Stimulated activated CD4-positive, alpha-beta T cell treated with anti-CD3 and anti-CD28 coated beads, Interleukin-15, amount 100 ng/mL, for 24 hours (primary cell): Measurements from ENCODE around the gene MPV17L2.
A peak's percentile ranks its signal among the peaks of the same experiment; 100 is the strongest.
"Not testable (repeated sequence)": the region's sequence is repeated elsewhere in the genome, so short reads cannot be mapped to it uniquely, and the experiment has no call there.

Experiments used
- DNase-seq: peaks from one replicate; pipeline ENCODE4 v3.0.0-alpha.2; 2020

The MPV17L2 gene

GRCh38 chr19:18192673-18193387 lies at the start of gene MPV17L2:
TSS of gene MPV17L2 (plus strand) at chr19:18193218. CDS start at chr19:18193282, 64 bp downstream.
- DNase-seq = peak; percentile 99

GRCh38 chr19:18143902-18144301 lies 49.1 kb upstream of the MPV17L2 start:
- DNase-seq = no peak

- DNase-seq = no peak
These were observed 48.7 kb upstream of the MPV17L2 start for GRCh38 chr19:18144361-18144760.

GRCh38 chr19:18144906-18145305 lies 48.1 kb upstream of the MPV17L2 start:
- DNase-seq = no peak

- no peak for DNase-seq
These were observed 47.5 kb upstream of the MPV17L2 start for GRCh38 chr19:18145391-18145999.

GRCh38 chr19:18147396-18147795 lies 45.6 kb upstream of the MPV17L2 start:
- DNase-seq = no peak

GRCh38 chr19:18149596-18149975 lies 43.4 kb upstream of the MPV17L2 start:
- no peak for DNase-seq

GRCh38 chr19:18150776-18151624 lies 42.0 kb upstream of the MPV17L2 start:
- no peak for DNase-seq

GRCh38 chr19:18152442-18152816 lies 40.6 kb upstream of the MPV17L2 start:
- peak; percentile 99 for DNase-seq

- DNase-seq = peak; percentile 100
These were observed 40.0 kb upstream of the MPV17L2 start, which contains the start of gene PIK3R2 for GRCh38 chr19:18152817-18153555. TSS of gene PIK3R2 (plus strand) at chr19:18153163. CDS start at chr19:18155880, 2,717 bp downstream.

- peak; percentile 58 for DNase-seq
These were observed 39.4 kb upstream of the MPV17L2 start for GRCh38 chr19:18153556-18154134.

- DNase-seq = no peak
These were observed 37.6 kb upstream of the MPV17L2 start for GRCh38 chr19:18155095-18156087.

- no peak for DNase-seq
These were observed 36.8 kb upstream of the MPV17L2 start for GRCh38 chr19:18156268-18156667.

GRCh38 chr19:18156841-18157464 lies 36.1 kb upstream of the MPV17L2 start:
- DNase-seq = no peak

- no peak for DNase-seq
These were observed 35.5 kb upstream of the MPV17L2 start for GRCh38 chr19:18157465-18158063.

- no peak for DNase-seq
These were observed 34.6 kb upstream of the MPV17L2 start for GRCh38 chr19:18158467-18158866.

- DNase-seq = not testable (repeated sequence)
These were observed 33.9 kb upstream of the MPV17L2 start for GRCh38 chr19:18159059-18159616.

GRCh38 chr19:18159810-18160209 lies 33.2 kb upstream of the MPV17L2 start:
- no peak for DNase-seq

- peak; percentile 37 for DNase-seq
These were observed 32.5 kb upstream of the MPV17L2 start for GRCh38 chr19:18160493-18160970.
